IMR-90 (cell line): ENCODE measurements around the gene C10orf71. TPM values are rescaled to one million over a fixed set of nuclear protein-coding genes. Genes with fewer than 3 reads are reported as not detected.

Experiments used
- ATAC-seq: fragments of 200-7000 bp; cut with Tn5 transposase; 2 replicates; pipeline ENCODE4 v1.9.1; 2020; ENCODE audit warnings: low read depth, mild to moderate bottlenecking, moderate library complexity
- BruUV-seq: library from RNA; stranded (reverse); fragments of 400-500 nt; replicated peaks from 2 replicates; lab custom pipeline; 2021; lab: Mats Ljungman, UMichigan
- CTCF ChIA-PET: fragments of 300-600 bp; formaldehyde crosslinking; extraction: SDS; loops from one replicate; lab custom pipeline; 2021; ENCODE audit warnings: antibody characterized with exemption; lab: Yijun Ruan, JAX
- POLR2A ChIA-PET: fragments of 300-600 bp; sonication (Branson Sonifier 250); formaldehyde crosslinking; loops from one replicate; lab custom pipeline; 2022; ENCODE audit warnings: antibody characterized with exemption; ENCODE audit not compliant: unreplicated experiment; lab: Charles Lee
- DNase-seq: peaks from one replicate; pipeline ENCODE4 v3.0.0; 2013
- H2AFZ ChIP-seq: replicated peaks from 2 replicates; pipeline ENCODE3; 2013; ENCODE audit warnings: low read length, mild to moderate bottlenecking; ENCODE audit not compliant: poor library complexity
- H2AK5ac ChIP-seq: 2 replicates; pipeline ENCODE4 v1.6.1; 2013; ENCODE audit warnings: low read depth, low read length, inconsistent platforms
- H2AK9ac ChIP-seq: replicated peaks from 2 replicates; pipeline ENCODE3; 2013; ENCODE audit warnings: mild to moderate bottlenecking, low read depth, low read length, moderate library complexity; ENCODE audit not compliant: poor library complexity
- H2BK120ac ChIP-seq: 2 replicates; pipeline ENCODE4 v1.6.1; 2013; ENCODE audit warnings: low read depth, low read length, inconsistent platforms
- H2BK15ac ChIP-seq: 3 replicates; pipeline ENCODE4 v1.6.1; 2013; ENCODE audit warnings: low read depth, low read length, inconsistent platforms
- H2BK20ac ChIP-seq: 2 replicates; pipeline ENCODE4 v1.6.1; 2013; ENCODE audit warnings: low read depth, mild to moderate bottlenecking, inconsistent platforms, low read length, moderate library complexity
- H2BK5ac ChIP-seq: 2 replicates; pipeline ENCODE4 v1.6.1; 2013; ENCODE audit warnings: mild to moderate bottlenecking, low read depth, low read length, inconsistent platforms; ENCODE audit not compliant: poor library complexity, severe bottlenecking
- H3K14ac ChIP-seq: replicated peaks from 2 replicates; pipeline ENCODE4 v1.6.1; 2013; ENCODE audit warnings: low read depth, low read length, inconsistent platforms
- H3K18ac ChIP-seq: 2 replicates; pipeline ENCODE4 v1.6.1; 2013; ENCODE audit warnings: low read depth, low read length, control low read depth
- H3K23ac ChIP-seq: 2 replicates; pipeline ENCODE4 v1.6.1; 2013; ENCODE audit warnings: low read depth, low read length, inconsistent platforms
- H3K27ac ChIP-seq: 2 replicates; pipeline ENCODE4 v1.5.1; 2013; ENCODE audit warnings: mild to moderate bottlenecking, control low read depth, low read length; ENCODE audit not compliant: insufficient read depth
- H3K27me3 ChIP-seq: 2 replicates; pipeline ENCODE4 v1.6.1; 2013; ENCODE audit warnings: low read length; ENCODE audit not compliant: control insufficient read depth, insufficient read depth
- H3K36me3 ChIP-seq: 2 replicates; pipeline ENCODE4 v1.6.1; 2013; ENCODE audit warnings: low read length, mixed read lengths; ENCODE audit not compliant: control insufficient read depth, insufficient read depth
- H3K4ac ChIP-seq: 2 replicates; pipeline ENCODE4 v1.6.1; 2013; ENCODE audit warnings: low read depth, low read length, inconsistent platforms
- H3K4me1 ChIP-seq: 2 replicates; pipeline ENCODE4 v1.6.1; 2013; ENCODE audit warnings: low read length, mixed read lengths; ENCODE audit not compliant: control insufficient read depth, insufficient read depth
- H3K4me2 ChIP-seq: 2 replicates; pipeline ENCODE4 v1.6.1; 2013; ENCODE audit warnings: low read depth, mild to moderate bottlenecking, control low read depth, low read length, moderate library complexity
- H3K4me3 ChIP-seq: 2 replicates; pipeline ENCODE4 v1.5.1; 2013; ENCODE audit warnings: low read depth, mild to moderate bottlenecking, control low read depth, low read length, moderate library complexity; ENCODE audit not compliant: insufficient read depth
- H3K56ac ChIP-seq: 2 replicates; pipeline ENCODE4 v1.6.1; 2013; ENCODE audit warnings: low read length, inconsistent platforms; ENCODE audit not compliant: insufficient read depth; ENCODE audit errors: extremely low read depth
- H3K79me1 ChIP-seq, 2 experiments: 2 replicates each; pipeline ENCODE4 v1.6.1; 2013; ENCODE audit warnings: low read length in 2 of 2, inconsistent platforms in 1 of 2, low read depth in 1 of 2
- H3K9ac ChIP-seq: 2 replicates; pipeline ENCODE4 v1.6.1; 2013; ENCODE audit warnings: low read depth, low read length, control low read depth
- H3K9me1 ChIP-seq: 2 replicates; pipeline ENCODE4 v1.6.1; 2013; ENCODE audit warnings: low read length, inconsistent platforms; ENCODE audit not compliant: insufficient read depth
- H3K9me3 ChIP-seq: 2 replicates; pipeline ENCODE4 v1.6.1; 2013; ENCODE audit warnings: low read length; ENCODE audit not compliant: control insufficient read depth, insufficient read depth
- H4K20me1 ChIP-seq: 2 replicates; pipeline ENCODE4 v1.6.1; 2013; ENCODE audit warnings: low read length, inconsistent platforms; ENCODE audit not compliant: insufficient read depth
- H4K5ac ChIP-seq: 2 replicates; pipeline ENCODE4 v1.6.1; 2013; ENCODE audit warnings: mild to moderate bottlenecking, low read depth, low read length, control low read depth
- H4K8ac ChIP-seq, 2 experiments: 2 replicates each; pipeline ENCODE4 v1.6.1; 2013; ENCODE audit warnings: low read depth in 2 of 2, low read length in 2 of 2, control low read depth in 1 of 2, inconsistent platforms in 1 of 2
- H4K91ac ChIP-seq: 2 replicates; pipeline ENCODE4 v1.6.1; 2013; ENCODE audit warnings: low read depth, low read length, inconsistent platforms; ENCODE audit not compliant: insufficient read depth
- BHLHE40 ChIP-seq: fragments of 150-350 bp; IDR thresholded peaks from 2 replicates; pipeline ENCODE4 v1.6.1; 2016; ENCODE audit warnings: mild to moderate bottlenecking, low read depth, low read length
- CEBPB ChIP-seq: IDR thresholded peaks from 2 replicates; pipeline ENCODE4 v1.6.1; 2012; ENCODE audit warnings: low read depth, low read length, improper control_type of control experiment
- CHD1 ChIP-seq: IDR thresholded peaks from 2 replicates; pipeline ENCODE4 v1.6.1; 2012; ENCODE audit warnings: low read depth, low read length, improper control_type of control experiment
- FOS ChIP-seq: fragments of 150-350 bp; IDR thresholded peaks from 2 replicates; pipeline ENCODE4 v1.6.1; 2016; ENCODE audit warnings: low read depth, low read length
- MAFK ChIP-seq: IDR thresholded peaks from 2 replicates; pipeline ENCODE4 v1.6.1; 2012; ENCODE audit warnings: low read depth, low read length, improper control_type of control experiment
- MAZ ChIP-seq: IDR thresholded peaks from 2 replicates; pipeline ENCODE4 v1.6.1; 2012; ENCODE audit warnings: low read depth, mild to moderate bottlenecking, low read length, improper control_type of control experiment, moderate library complexity, borderline replicate concordance
- MXI1 ChIP-seq: IDR thresholded peaks from 2 replicates; pipeline ENCODE4 v1.6.1; 2012; ENCODE audit warnings: low read depth, mild to moderate bottlenecking, low read length, moderate library complexity, borderline replicate concordance
- POLR2A ChIP-seq: IDR thresholded peaks from 2 replicates; pipeline ENCODE4 v1.6.1; 2012; ENCODE audit warnings: mild to moderate bottlenecking, low read depth, low read length
- RAD21 ChIP-seq: IDR thresholded peaks from 2 replicates; pipeline ENCODE4 v1.6.1; 2012; ENCODE audit warnings: low read length, improper control_type of control experiment
- RCOR1 ChIP-seq: IDR thresholded peaks from 2 replicates; pipeline ENCODE4 v1.6.1; 2012; ENCODE audit warnings: mild to moderate bottlenecking, low read length, improper control_type of control experiment; ENCODE audit not compliant: insufficient replicate concordance
- RFX5 ChIP-seq: IDR thresholded peaks from 2 replicates; pipeline ENCODE4 v1.8.0; 2012; ENCODE audit warnings: low read depth, mild to moderate bottlenecking, low read length, moderate library complexity
- SMC3 ChIP-seq: fragments of 150-350 bp; IDR thresholded peaks from 2 replicates; pipeline ENCODE4 v1.6.1; 2016; ENCODE audit warnings: low read depth, mild to moderate bottlenecking, antibody characterized with exemption, low read length, moderate library complexity
- WGBS, 2 experiments: methylation state at CpG; one replicate each; pipeline versions ENCODE4 v1.1.5 to v1.1.7; 2013; ENCODE audit warnings: missing lambda C conversion rate in 2 of 2; ENCODE audit not compliant: insufficient read length in 1 of 2; ENCODE audit errors: extremely low coverage in 2 of 2; 5-methylcytosine and 5-hydroxymethylcytosine counted together
- dilution Hi-C: fragments of 300-500 bp; cut with HindIII; formaldehyde crosslinking; loops from one replicate; pipeline ENCODE4 v1.14.3; 2018; ENCODE audit warnings: low sequenced_read_pairs; ENCODE audit not compliant: unreplicated experiment
- in situ Hi-C: fragments of 300-500 bp; cut with MboI; formaldehyde crosslinking; loops from 3 replicates; pipeline ENCODE4 v1.14.3; 2019; ENCODE audit warnings: low sequenced_read_pairs, inconsistent platforms, mixed read lengths
- intact Hi-C: fragments of 100-400 bp; cut with micrococcal nuclease; formaldehyde crosslinking; loops from 2 replicates; pipeline ENCODE4 v1.10.0; 2022
- polyA plus RNA-seq, 3 experiments: library from polyadenylated mRNA; depleted of rRNA; stranded (reverse); fragments of >200 nt; gene quantifications; 2 replicates each; pipeline ENCODE4 v1.2.3, GENCODE V29; 2012; ENCODE audit warnings: low replicate concordance in 1 of 3
- total RNA-seq: library from RNA; depleted of rRNA; stranded (reverse); fragments of >200 nt; gene quantifications from 2 replicates; pipeline ENCODE4 v1.2.3, GENCODE V29; 2012
- TF ChIP-seq, protein P1 (sequence below): conservative IDR thresholded peaks from 2 replicates; pipeline ENCODE4 v1.5.1; 2012; ENCODE audit warnings: mild to moderate bottlenecking, low read depth, low read length, improper control_type of control experiment

Gene C10orf71
- total and polyA plus RNA-seq, 2 of the 4 experiments (the other 2 are of a cell fraction): not detected

DNA sequence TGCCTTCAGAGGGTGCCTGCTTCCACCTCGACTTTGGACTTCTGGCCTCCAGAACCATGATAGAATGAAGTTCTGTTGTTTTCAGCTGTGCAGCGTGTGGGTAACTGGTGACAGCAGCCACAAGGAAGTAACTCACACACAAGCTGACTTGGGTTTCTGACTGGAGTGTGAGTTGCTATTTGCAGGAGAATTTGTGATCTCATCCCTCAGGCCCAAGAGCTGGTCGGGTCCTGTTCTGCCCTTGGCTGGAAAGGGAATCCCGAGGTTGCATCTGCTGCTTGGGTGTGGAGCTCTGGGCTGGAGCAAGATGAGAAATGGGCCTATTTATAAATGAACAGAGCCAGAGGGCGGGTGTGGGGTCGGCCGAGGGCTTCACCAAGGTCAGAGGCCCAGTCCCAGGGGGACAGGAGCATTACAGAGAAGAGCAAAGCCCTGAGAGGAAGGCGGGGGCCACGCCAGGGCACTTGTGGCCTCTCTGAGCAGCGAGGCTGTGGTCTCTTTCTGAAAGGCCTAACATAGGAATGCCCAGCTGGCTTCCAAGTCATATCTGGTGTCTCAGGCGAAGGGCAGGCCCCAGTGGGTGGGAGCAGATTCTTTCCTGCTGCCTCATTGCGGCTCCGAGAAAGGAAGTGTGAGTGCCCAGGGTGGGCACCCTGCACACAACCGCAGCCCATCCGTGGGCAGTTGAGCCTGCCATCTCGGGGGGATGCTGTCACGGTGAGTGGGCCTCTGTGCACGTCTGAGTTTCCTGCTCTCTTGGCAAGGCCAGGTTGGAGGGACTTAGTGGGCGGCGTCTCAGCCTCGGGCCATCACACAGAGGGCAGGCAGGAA is 26.5 kb upstream of the C10orf71 start:
- ChIA-PET CTCF (no interaction called here), POLR2A (no interaction called here)
- 39% methylated on average over 8 of the region's 21 CpGs; no CpG with 5 or more reads in 1 of the 2 experiments for whole genome bisulfite sequencing, 2 experiments
- Histone ChIP-seq H3K9me3 (no peaks in the 10 kb centered on the region), H4K5ac (no peak overlapping the region), H2AK5ac (no peak overlapping the region), H2BK120ac (no peak overlapping the region), H3K9me1 (no peaks in the 10 kb centered on the region), H3K23ac (no peak overlapping the region), H2BK5ac (no peak overlapping the region), H3K18ac (no peak overlapping the region), H2BK15ac (no peak overlapping the region), H3K36me3 (no peaks in the 10 kb centered on the region), H3K9ac (no peak overlapping the region), H2BK20ac (no peak overlapping the region), H3K14ac (no peak overlapping the region), H4K8ac (no peak overlapping the region), H3K4me1 (no peaks in the 10 kb centered on the region), H3K56ac (no peak overlapping the region), H2AK9ac (no peak overlapping the region), H3K4me2 (no peak overlapping the region), H4K20me1 (no peaks in the 10 kb centered on the region), H3K27ac (no peak overlapping the region), H4K91ac (no peak overlapping the region), H3K27me3 (peaks cover 16% of the 10 kb centered on the region), H2AFZ (no peak overlapping the region), H3K4me3 (no peak overlapping the region), H3K79me1 (no peaks in the 10 kb centered on the region), H3K4ac (no peak overlapping the region)
- in situ Hi-C loops: no loop called here
- intact Hi-C loops: no loop called here
- no TSS peak for BruUV-seq
- dilution Hi-C loops: no loop called here
- TF ChIP-seq MAZ (no peak), CEBPB (no peak), RFX5 (no peak), BHLHE40 (no peak), MAFK (no peak), SMC3 (no peak), CHD1 (no peak), POLR2A (no peak), MXI1 (no peak), FOS (no peak), RCOR1 (no peak), RAD21 (no peak)
- TF ChIP-seq, protein P1, sequence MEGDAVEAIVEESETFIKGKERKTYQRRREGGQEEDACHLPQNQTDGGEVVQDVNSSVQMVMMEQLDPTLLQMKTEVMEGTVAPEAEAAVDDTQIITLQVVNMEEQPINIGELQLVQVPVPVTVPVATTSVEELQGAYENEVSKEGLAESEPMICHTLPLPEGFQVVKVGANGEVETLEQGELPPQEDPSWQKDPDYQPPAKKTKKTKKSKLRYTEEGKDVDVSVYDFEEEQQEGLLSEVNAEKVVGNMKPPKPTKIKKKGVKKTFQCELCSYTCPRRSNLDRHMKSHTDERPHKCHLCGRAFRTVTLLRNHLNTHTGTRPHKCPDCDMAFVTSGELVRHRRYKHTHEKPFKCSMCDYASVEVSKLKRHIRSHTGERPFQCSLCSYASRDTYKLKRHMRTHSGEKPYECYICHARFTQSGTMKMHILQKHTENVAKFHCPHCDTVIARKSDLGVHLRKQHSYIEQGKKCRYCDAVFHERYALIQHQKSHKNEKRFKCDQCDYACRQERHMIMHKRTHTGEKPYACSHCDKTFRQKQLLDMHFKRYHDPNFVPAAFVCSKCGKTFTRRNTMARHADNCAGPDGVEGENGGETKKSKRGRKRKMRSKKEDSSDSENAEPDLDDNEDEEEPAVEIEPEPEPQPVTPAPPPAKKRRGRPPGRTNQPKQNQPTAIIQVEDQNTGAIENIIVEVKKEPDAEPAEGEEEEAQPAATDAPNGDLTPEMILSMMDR: no peak
- peak; percentile 4 for DNase-seq
- no peak for ATAC-seq
